OCI-LY3 (cell line): Measurements from ENCODE around the gene CARD14.

Source experiments
- H2AFZ ChIP-seq: fragments of 200-600, 300-600 bp; shearing (Covaris generic); 2 replicates; pipeline ENCODE4 v1.6.0; 2014; ENCODE audit warnings: antibody characterized with exemption, low read depth, low read length
- H3K27ac ChIP-seq: fragments of 200-600, 300-600 bp; sonication (generic); 2 replicates; pipeline ENCODE4 v1.5.1; 2014; ENCODE audit warnings: mild to moderate bottlenecking, low read length, moderate library complexity, mixed read lengths
- H3K27me3 ChIP-seq: fragments of 200-600, 300-600 bp; sonication (generic); 2 replicates; pipeline ENCODE4 v1.6.1; 2014; ENCODE audit warnings: low read depth, low read length, mixed read lengths
- H3K36me3 ChIP-seq: fragments of 200-600, 300-600 bp; sonication (generic); replicated peaks from 2 replicates; pipeline ENCODE3; 2014; ENCODE audit warnings: low read depth, low read length, mixed read lengths
- H3K4me1 ChIP-seq: fragments of 300-600, 200-600 bp; sonication (generic); 2 replicates; pipeline ENCODE4 v1.6.1; 2014; ENCODE audit warnings: low read length, mixed read lengths
- H3K4me2 ChIP-seq: fragments of 200-600, 300-600 bp; sonication (generic); 2 replicates; pipeline ENCODE4 v1.6.1; 2014; ENCODE audit warnings: low read length, mixed read lengths
- H3K4me3 ChIP-seq: fragments of 300-600, 200-600 bp; sonication (generic); 2 replicates; pipeline ENCODE4 v1.5.1; 2014; ENCODE audit warnings: antibody characterized with exemption, mild to moderate bottlenecking, low read length, moderate library complexity
- H3K79me2 ChIP-seq: fragments of 300-600, 200-600 bp; shearing (Covaris generic); 2 replicates; pipeline ENCODE4 v1.6.1; 2014; ENCODE audit warnings: mild to moderate bottlenecking, low read length, mixed read lengths
- H3K9ac ChIP-seq: fragments of 300-600, 200-600 bp; shearing (Covaris generic); 2 replicates; pipeline ENCODE4 v1.6.0; 2014; ENCODE audit warnings: mild to moderate bottlenecking, low read length, moderate library complexity
- H3K9me3 ChIP-seq: fragments of 200-600, 300-600 bp; shearing (Covaris generic); 2 replicates; pipeline ENCODE4 v1.6.1; 2014; ENCODE audit warnings: low read length, mixed read lengths; ENCODE audit not compliant: insufficient read depth
- H4K20me1 ChIP-seq: fragments of 200-600, 300-600 bp; sonication (generic); 2 replicates; pipeline ENCODE4 v1.6.1; 2016; ENCODE audit warnings: low read length, mixed read lengths; ENCODE audit not compliant: insufficient read depth
- CTCF ChIP-seq: fragments of 200-600, 300-600 bp; sonication (generic); IDR thresholded peaks from 2 replicates; pipeline ENCODE4 v1.5.1; 2014; ENCODE audit warnings: antibody characterized with exemption, low read length, low read depth
- EZH2phosphoT487 ChIP-seq: fragments of 200-600 bp; shearing (Covaris generic); IDR thresholded peaks from 2 replicates; pipeline ENCODE4 v1.6.1; 2018; ENCODE audit warnings: antibody characterized with exemption, mixed run types, low read depth

The CARD14 gene

GRCh38 chr17:80124351-80124981, 45.4 kb upstream of the CARD14 start:
- H3K9me3 ChIP-seq = no peaks in the 10 kb centered on the region
- no peaks in the 10 kb centered on the region for H4K20me1 ChIP-seq
- no peak overlapping the region for H3K27ac ChIP-seq
- no peaks in the 10 kb centered on the region for H3K27me3 ChIP-seq
- no peak overlapping the region for H3K9ac ChIP-seq
- H3K4me2 ChIP-seq = no peak overlapping the region
- no peaks in the 10 kb centered on the region for H3K36me3 ChIP-seq
- no peaks in the 10 kb centered on the region for H3K4me1 ChIP-seq
- TF ChIP-seq EZH2phosphoT487 (no peak), CTCF (peak; percentile 31; the same call in 1 of the 2 replicates)
- no peak overlapping the region for H3K4me3 ChIP-seq
- no peak overlapping the region for H2AFZ ChIP-seq
- no peaks in the 10 kb centered on the region for H3K79me2 ChIP-seq

GRCh38 chr17:80125656-80126448, 44.0 kb upstream of the CARD14 start:
- H3K9ac ChIP-seq = no peak overlapping the region
- no peaks in the 10 kb centered on the region for H3K9me3 ChIP-seq
- no peaks in the 10 kb centered on the region for H3K79me2 ChIP-seq
- no peaks in the 10 kb centered on the region for H3K27me3 ChIP-seq
- no peak overlapping the region for H3K27ac ChIP-seq
- no peaks in the 10 kb centered on the region for H4K20me1 ChIP-seq
- H3K4me1 ChIP-seq = no peaks in the 10 kb centered on the region
- no peak for TF ChIP-seq CTCF
- no peak for TF ChIP-seq EZH2phosphoT487
- H3K4me3 ChIP-seq = no peak overlapping the region
- H3K36me3 ChIP-seq = no peaks in the 10 kb centered on the region
- H3K4me2 ChIP-seq = no peak overlapping the region
- no peak overlapping the region for H2AFZ ChIP-seq

- Histone ChIP-seq H3K27ac (no peak overlapping the region), H3K79me2 (no peaks in the 10 kb centered on the region), H3K4me2 (no peak overlapping the region), H3K27me3 (no peaks in the 10 kb centered on the region), H3K36me3 (no peaks in the 10 kb centered on the region), H3K9ac (no peak overlapping the region), H3K4me3 (no peak overlapping the region), H2AFZ (no peak overlapping the region), H3K4me1 (no peaks in the 10 kb centered on the region), H4K20me1 (no peaks in the 10 kb centered on the region), H3K9me3 (no peaks in the 10 kb centered on the region)
- TF ChIP-seq EZH2phosphoT487 (no peak), CTCF (no peak)
Measured at GRCh38 chr17:80126449-80126715, 43.4 kb upstream of the CARD14 start.

GRCh38 chr17:80129006-80129565, 40.7 kb upstream of the CARD14 start:
- Histone ChIP-seq H3K79me2 (no peaks in the 10 kb centered on the region), H3K9ac (no peak overlapping the region), H3K36me3 (peaks cover 21% of the 10 kb centered on the region), H3K4me2 (no peak overlapping the region), H4K20me1 (no peaks in the 10 kb centered on the region), H3K9me3 (no peaks in the 10 kb centered on the region), H2AFZ (no peak overlapping the region), H3K4me1 (no peaks in the 10 kb centered on the region), H3K4me3 (no peak overlapping the region), H3K27ac (no peak overlapping the region), H3K27me3 (no peaks in the 10 kb centered on the region)
- TF ChIP-seq EZH2phosphoT487 (no peak), CTCF (no peak)
